HG02798 (cell line): Measurements from ENCODE around the gene TULP1.

Source experiments
- ATAC-seq: cut with Tn5 transposase; IDR thresholded peaks from one replicate; pipeline ENCODE4 v1.9.1; 2021; ENCODE audit warnings: mild to moderate bottlenecking; ENCODE audit not compliant: unreplicated experiment, poor library complexity

Gene TULP1

DNA sequence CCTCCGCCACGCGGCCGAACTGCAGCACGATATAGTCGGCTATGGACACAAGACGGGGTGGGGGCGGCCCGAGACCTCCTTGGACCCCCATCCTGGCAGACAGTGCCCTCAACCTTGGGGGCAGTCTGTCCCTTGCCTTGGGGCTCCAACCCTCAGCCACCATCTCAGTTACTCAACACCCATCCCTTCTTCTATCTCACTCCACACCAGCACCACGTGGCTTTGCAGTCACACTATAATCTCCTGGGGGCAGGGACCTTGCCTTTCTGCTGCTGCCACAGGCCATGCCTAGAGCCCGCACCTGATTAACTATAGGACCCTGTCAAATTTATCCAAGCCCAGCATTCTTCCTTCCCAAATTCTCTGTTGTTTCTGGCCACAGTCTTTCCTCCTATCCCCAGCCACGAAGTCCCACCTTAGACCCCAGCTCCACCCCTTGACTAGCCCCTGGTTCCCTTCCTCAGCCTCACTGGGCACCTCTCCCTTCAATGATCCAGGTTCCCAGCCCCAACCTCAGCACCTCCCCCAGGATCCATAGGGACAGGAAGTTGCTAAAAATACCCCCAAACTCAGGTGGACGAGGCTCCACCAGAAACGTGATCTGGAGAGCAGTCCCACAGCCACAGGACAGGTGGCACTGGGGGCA lies 14.2 kb downstream of the TULP1 start:
- ATAC-seq: no peak

DNA sequence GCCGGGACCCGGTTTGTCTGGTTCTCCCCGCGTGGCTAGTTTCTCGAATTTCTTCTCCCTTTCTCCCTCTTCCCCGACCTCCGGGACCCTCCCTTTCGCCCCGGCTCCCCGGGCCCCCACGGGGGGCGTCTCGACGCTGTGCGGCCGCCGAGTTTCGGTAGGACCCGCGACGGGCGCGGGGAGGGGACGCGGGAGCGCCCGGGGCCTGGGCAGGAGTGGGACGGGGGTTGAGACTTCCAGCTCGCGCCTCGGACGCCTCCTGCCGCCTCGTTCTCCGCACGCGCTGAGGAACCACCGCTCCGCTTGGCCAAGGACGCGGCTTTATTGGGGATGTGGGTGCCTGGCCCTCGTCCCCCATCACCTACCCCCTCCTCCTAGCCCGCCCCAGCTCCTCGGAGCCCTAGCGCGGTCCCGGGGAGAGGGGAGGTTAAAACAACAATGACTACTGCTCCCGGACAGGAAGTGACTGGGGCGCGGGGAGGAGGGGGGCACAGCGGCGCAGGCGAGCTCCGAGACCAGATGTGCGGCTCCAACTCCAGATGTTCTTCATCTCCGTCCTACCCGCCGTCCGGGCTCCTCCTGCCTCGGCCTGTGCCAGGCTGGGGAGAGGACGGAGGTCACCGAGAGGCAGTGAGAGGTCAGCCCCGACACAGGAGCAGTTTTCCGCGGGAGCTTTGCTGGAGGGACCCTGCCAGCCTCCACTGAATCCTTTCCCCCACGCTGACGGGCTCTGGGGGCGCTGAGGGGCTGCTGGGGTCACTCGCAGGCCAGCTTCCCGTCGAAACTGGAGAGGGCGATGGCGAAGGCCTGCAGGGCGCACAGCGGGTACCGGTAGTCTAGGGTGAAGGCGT lies 14.9 kb downstream of the TULP1 start:
- no peak for ATAC-seq

DNA sequence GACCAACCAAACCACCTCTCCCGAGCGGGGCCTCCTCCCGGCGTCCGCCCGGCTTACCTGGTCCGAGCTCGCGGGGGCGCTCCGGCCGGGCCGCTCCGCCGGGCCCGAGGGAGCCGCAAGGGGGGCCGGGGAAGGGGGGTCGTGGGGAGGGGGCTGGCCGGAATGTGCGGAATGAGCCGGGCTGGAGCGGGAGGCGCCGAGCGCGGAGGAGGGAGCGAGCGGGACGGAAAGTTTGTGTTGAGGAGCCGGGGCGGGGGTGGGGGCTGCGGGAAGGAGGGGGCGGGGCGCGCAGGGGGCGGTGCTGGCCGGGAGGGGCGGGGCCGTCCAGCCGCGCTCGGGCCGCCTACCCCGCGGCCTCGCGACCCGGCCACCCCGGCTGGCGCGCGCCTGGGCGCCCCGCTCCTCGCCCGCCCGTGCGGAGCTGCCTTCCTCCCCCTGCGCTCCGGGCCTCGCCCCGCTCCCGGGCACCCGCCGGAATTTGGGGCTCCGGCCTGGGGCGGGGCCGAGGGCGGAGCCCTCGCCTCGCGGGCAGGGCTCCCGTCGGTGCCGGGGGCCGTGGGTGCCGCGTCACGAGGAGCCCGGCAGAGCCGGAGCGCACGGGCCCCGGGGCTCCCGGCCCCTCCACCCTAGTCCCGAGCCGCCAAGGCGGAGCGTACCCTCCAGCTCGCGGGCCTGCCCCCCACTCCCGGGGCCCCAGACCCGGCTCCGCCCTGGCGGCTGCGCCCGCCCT lies 15.7 kb downstream of the TULP1 start, which contains the start of gene TEAD3:
TEAD3 (minus strand) TSS at position 239 of the 730 bp plus-strand sequence.
- peak; percentile 45 for ATAC-seq

DNA sequence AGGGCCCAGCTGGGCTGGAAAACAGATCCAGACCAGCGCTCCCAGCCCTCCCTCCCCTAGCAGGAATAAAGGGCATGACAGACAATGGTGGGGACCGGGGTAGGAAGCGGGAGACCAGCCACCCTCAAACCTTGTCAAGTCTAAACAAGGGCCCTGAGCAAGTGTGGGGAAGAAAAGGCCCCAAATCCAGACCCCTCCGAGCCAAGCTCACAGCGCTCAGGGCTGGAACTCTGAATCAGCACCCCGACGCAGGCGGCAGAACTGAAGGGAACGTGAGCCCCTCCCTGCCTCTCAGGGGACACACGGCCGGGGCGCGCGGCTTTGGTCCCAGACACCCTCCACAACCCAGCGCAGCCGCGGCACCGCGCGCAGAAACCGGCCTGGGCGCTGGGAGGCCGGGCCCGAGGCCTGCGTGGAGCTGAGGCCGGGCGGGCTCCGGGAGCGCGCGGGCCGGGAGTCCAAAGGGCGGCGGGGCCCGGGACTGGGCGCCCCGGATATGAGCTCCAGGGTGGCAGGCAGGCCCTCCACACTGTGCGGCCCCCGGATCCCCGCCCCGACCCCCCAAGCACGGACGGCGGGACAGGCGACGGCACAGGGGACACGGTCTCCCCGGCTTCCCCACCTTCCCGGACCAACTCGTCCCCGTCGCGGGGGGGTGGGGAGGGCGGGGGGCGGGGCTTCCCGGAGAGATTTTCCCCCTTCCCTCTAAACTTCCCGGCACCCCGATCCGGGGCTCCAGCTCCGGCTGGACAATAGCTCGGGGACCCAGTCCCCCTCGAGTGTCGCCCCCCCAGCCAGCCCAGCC lies 16.5 kb downstream of the TULP1 start:
- ATAC-seq: no peak

DNA sequence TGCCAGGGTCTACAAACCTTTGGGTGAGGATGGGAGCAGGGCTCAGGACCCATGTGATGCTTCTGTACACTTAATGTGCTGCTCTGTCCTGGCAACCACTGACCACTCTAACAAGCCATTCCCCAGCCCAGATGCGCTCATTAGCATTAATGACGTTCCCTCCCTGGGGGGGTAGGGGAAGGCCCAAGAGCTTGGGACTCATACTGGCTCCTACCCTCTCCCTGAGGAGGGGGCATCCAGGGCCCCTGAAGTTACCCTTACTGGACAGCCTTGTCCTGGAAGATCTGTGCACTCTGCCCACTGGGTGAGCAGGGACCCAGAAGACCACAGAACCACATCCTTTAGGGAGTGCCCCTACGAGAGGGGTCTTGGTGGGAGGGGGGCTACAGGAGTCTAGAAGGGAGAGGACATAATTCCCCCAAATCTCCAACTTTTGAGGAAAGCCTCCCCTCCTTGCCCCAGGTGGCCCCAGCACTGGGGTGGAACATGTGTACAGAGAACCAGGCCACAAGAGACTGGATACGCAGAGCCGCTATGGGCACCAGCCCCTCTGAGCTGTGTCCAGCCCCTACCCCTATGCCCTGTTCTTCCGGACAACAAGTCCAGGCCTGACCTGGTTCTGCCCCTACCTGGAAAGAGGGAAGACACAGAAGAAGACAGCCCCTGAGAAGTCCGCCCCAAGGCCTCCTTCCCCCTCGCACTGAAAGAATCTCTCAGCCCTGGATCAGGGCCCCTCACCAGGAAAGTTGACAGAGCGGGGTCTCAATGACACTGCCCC lies 17.2 kb downstream of the TULP1 start:
- no peak for ATAC-seq

DNA sequence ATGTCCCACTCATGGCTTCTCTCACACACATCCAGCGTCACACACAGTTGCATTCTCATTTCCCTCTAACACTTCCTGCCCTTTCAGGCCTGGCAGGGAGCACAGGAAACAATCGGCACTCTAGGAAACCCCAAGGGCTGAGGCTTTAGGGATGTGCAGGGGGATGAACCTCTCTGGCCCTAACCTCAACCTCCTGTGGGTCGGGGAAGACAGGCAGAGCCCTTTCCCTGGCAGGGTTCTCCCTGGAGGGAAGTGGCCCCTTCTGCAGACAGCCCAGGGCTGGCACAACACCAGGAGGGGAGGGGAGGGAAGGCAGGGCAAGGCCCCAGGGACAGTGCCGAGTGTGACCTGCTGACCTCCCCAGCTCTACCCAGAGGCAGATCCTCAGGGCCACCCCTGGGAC lies 18.5 kb downstream of the TULP1 start:
- ATAC-seq: no peak

DNA sequence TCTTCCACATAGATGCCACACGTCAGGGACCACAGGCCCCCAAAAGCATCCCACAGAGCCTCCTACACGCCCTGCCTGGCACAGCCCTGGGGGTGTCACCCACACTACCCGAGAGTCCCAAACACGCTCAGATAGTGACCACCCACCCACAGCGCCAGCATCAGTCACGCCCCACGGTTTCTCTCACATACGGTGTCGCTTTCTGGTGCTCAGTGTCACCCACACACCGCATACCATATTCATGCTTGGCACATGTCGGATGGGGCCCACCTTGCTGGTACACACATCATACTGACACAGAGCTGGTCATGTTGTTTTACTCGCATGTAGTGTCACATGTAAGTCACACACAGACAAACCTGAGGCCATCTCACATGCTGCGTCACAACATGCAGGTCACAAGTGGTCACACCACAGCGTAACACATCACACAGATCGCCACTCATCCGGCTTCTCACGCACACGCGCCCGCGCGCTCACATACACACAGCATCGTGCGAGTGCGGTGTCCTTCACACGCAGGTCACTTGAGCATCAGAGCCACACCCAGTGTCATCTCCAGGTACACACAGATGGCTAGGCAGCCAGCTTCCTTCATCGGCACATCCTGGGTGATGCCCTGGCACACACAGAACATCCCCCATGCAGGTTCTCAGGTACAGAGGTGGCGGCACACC lies 19.3 kb downstream of the TULP1 start:
- ATAC-seq: no peak

DNA sequence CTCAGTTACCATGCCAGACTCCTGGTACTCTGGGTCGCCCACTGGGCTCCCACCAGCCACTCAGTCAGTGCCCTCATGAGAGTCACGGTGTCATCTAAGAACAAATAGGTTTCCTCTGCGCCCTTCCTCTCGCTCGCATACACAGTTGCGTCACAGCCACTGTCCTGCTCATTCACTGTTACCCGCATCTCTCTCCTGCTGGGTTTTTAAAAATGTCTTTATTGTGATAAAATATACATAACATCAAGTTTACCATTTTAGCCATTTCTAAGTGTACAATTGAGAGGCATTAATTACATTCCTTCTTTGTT lies 19.8 kb downstream of the TULP1 start:
- no peak for ATAC-seq

DNA sequence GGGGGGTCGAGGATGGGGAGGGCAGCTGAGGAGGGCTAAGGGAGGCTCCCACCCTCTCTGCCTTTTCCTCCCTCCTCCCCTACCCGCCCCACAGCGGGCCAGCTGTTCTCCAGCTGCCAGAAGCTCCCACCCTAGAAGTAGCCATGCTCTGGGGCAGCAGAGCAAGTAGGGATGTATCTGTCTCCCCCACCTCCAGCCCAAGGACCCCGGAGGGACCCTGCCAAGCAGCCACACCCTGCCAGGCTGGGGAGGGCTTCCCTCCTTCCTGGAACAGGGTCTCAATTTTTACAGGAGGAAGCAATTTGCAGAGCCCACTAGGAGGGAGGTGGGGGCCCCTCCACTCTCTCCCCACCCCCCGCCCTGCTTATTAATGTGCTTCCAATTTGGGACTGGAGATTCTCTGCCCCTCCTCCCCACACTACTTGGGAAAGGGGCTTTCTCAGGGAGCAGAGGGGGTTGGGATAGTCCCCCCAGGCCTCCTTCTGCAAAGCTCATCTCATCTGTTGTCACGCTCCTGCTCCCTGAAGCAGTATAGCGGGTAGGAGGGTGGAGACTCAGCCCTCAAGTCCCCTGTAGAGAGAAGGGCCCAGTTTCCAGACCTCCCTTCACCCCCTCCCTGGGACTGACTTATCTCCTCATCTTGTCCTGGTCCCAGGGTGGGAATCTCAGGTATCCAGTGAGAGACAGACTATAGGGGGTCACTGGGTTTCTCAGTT lies 20.3 kb downstream of the TULP1 start:
- no peak for ATAC-seq

DNA sequence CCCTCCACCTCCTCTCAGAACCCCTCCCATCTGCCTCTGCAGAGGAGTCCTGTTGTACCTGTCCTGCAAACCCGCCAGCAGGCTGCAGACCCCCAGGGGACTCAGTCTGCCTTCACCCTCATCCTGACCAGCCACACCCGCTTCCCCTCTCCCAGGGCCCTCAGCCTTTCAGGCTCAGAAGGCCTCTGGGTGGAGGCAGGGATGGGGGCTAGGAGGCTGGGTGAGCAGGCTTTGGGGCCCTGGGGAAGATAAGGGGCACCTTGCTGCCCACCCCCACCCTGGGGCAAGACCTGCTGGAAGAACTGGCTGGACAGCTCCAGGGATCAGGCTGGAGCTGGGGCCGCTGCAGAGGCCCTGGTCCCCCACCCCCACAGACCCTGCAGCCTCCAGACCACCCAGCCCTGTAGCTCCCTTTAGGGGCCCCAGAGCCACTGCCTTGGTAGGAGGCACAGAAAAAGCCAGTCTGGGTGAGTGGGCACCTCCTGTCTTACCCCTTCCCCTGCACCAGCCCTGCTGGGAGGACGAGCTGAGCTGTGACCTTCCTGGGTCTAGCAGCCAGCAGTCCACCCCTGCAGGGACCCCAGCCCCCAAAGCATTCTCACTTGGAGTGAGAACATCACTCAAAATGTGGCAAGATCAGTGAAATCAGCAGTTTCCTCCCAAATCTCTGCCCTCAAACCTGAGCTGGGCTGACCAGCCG lies 21.0 kb downstream of the TULP1 start:
- ATAC-seq: no peak

DNA sequence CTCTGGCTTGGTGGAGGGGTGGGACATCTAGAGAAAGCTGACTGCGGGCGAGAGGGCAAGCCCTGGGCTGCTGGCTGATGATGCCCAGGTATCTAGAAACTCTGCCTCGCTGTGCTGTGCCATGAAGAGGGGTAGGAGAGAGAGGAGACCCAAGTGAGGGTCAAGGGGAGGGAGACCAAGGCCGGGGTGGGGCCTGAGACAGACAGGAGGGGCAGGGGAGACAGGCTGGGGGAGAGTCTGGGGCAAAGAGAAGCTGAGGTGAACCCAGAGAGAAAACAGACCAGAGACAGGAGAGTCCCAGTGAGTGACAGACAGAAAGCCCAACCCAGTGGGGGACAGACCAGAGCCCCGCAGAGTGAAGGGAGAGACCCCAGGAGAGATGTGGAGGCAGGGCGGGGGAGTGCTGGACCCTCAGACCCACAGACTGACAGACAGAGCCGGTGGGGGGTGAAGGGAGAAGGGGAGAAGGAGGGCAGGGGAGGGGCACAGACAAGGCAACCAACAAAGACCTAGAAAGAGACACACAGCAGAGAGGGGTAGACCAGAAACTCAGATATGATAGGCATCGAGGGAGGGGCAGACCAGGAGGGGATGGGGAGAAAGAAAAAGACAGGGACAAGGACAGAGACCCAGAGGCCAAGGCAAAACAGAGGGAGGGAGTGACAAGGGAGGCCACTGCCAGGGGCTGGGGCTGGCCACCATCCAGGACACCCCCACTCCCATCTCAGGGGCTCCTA lies 21.7 kb downstream of the TULP1 start:
- ATAC-seq: no peak

DNA sequence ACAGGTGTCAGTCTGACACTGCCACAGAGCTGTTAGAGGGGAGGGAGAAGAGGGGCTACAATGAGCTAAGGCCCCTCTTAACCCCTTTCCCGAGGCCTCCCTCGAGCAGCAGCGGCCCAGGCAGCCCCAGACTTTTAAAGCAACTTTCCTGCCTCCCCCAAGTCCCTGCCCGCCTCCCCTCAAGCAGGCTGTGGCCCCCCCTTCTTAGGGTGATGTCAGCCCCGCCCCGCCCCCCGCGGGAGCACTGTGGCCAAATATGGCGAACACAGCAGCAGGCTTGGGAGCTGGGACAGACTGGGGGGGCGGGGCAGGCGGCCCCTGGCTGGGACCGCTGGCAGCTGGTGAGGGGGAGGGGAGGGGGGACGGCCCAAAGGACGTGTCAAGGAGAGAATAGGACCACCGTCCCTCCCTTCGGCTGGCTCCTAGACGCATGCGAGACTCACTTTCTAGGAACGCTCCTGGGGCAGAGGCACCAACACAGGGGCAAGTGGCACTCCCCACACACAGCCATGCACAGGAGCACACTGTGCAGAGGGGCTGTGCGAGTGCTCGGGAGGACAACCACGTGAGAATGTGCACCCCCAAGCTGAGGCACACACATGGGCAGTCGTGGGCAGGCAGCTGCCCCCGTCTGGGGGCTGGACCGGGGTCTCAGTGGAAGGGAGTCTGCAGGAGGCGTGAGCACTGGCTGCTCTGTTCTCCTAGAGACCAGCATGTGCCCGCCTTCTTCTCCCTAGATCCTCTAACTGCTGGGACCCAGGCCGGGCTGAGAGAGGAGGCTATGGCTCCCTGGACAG lies 22.5 kb downstream of the TULP1 start:
- ATAC-seq: no peak

DNA sequence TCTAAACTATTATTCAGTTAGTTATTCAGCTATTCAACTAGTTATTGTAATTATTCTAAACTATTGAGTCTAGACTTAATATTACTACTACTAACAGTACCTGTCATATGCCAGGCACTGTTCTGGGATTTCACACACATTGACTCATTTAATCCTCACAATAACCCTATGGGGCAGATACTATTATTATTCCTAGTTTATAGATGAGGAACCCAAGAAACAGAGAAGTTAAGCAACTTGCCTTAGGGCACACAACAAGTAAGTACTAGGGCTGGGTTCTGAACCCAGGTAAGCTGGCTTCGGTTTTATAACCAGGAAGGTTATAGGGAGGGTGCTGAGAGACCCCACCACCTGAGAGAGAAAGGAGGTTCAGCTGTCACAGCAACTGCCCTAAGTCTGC lies 23.6 kb downstream of the TULP1 start:
- ATAC-seq: no peak

DNA sequence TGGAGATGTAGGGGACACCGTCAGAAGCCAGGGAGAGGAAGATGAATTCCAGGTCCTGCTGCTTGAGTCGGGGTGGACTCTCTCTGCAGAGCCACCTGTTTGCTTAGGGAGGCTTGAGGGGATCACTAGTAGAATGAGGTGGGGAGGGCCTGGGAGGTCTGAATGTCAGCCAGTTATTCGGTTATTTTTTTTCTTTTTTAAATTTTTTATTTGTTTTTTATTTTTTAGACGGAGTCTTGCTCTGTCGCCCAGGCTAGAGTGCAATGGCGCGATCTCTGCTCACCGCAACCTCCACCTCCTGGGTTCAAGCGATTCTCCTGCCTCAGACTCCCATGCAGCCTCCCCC lies 24.2 kb downstream of the TULP1 start:
- ATAC-seq: no peak

DNA sequence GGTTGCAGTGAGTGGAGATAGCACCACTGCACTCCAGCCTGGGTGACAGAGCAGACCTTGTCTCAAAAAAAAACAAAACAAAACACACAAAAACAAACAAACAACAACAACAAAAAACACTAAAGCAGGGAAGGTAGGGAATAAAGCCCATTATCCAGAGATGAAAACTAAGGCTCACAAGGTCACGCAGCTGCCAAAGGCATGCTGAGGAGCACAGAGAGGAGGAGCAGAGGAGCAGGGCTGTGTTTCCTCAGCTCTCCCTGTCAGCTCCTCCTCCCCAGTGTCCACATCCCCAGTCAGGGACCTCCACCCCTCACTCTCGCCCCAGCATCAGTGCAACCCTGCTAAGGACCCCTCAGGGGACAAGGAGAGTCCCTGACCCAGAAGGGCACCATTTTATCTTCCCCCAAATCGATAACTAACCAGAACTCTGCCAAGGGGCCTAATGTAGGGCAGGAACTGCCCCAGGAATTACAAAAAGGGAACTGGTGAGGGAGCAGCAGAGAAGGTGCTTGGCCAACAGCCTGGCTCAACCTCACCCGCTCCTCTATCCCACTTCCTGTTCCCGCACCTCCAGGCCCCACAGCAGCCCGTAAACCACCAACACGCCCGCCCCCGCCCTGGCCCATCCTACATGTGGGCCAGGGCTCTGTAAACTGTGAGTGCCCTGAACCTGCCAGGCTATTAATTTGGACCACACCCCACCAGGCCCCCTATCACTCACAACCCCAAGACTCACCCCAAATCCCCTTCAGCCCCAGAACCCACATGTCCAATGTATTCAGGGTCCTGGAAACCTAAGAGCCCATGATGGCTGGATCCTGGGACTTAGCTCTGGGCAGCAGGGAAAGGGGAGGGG lies 24.8 kb downstream of the TULP1 start:
- ATAC-seq: no peak
